RWPE1 (cell line): ENCODE measurements around the gene PRKAA1.
A peak's percentile ranks its signal among the peaks of the same experiment; 100 is the strongest.

ENCODE experiments used
- CTCF ChIA-PET: fragments of 350-600 bp; sonication (Branson Sonifier 250); formaldehyde crosslinking; extraction: SDS; loops from one replicate; lab custom pipeline; 2021; lab: Yijun Ruan, JAX
- POLR2A ChIA-PET: fragments of 400-600 bp; formaldehyde crosslinking; extraction: SDS; loops from one replicate; lab custom pipeline; 2020; ENCODE audit warnings: antibody characterized with exemption; ENCODE audit not compliant: low non-redundant PET; lab: Yijun Ruan, JAX
- DNase-seq: peaks from one replicate; pipeline ENCODE4 v3.0.0; 2012; ENCODE audit warnings: low spot score
- H3K27ac ChIP-seq: fragments of 450-650 bp; 2 replicates; pipeline ENCODE4 v1.5.1; 2017
- CTCF ChIP-seq: fragments of 450-650 bp; conservative IDR thresholded peaks from 2 replicates; pipeline ENCODE4 v1.5.1; 2017; ENCODE audit warnings: low read depth, mild to moderate bottlenecking

The PRKAA1 gene

DNA sequence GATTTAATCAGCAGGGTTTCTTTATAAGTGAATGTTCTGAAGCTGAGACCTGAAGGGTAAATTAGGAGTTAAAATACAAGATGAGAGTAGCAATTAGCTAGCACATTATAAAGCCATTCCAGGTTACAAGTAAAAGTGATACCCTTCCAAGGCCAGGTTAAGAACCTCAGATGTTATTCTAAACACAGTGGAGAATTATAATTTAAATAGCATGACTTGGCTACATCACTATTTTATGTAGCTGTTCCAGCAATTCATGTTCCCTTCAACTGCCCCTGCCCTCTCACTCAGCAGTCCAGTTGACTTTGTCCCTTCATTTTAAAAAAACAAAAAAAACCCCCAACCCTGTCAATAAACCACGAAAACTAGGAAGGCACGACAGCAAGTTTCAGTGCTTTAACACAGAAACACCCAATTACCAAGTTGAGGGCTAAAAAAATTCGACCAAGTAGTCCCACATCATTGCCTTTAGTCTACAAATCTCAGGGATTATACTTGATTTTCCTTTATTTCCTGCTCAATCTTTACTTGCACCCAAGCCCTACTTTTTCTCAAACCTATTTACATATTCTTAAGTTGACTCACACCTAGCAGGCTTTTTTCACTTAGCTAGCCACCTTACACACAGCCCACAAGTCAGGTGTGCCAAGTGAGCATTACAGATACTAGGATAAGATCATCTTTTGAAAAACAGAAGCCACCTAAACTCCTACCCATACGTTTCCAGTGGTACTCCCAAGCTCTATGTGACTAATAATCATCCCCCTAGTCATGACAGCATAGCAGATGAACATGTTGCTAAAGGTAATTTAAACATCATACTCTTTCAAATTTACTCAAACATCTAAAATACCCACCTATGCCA is 33.4 kb upstream of the PRKAA1 start:
- ChIA-PET CTCF (no interaction called here), POLR2A (interaction anchor here (1.2 kb wide), 1 partner anchor 8 kb away, joined by 3 read pairs; no protein-coding TSS in a partner anchor)
- no peak for DNase-seq

GRCh38 chr5:40829748-40830533 is 31.8 kb upstream of the PRKAA1 start:
- CTCF ChIA-PET: interaction anchor here (0.9 kb wide), 1 partner anchor 32 kb away, joined by 3 read pairs; no protein-coding TSS in a partner anchor
- POLR2A ChIA-PET: interaction anchor here (0.6 to 0.7 kb wide), 2 partner anchors 10 to 68 kb away, joined by 4 to 5 read pairs; no protein-coding TSS in a partner anchor
- peak overlapping the region; percentile 56 for H3K27ac ChIP-seq

More for the DNA sequence above, 33.4 kb upstream of the PRKAA1 start:
- no peak overlapping the region for H3K27ac ChIP-seq
- no peak for TF ChIP-seq CTCF

DNA sequence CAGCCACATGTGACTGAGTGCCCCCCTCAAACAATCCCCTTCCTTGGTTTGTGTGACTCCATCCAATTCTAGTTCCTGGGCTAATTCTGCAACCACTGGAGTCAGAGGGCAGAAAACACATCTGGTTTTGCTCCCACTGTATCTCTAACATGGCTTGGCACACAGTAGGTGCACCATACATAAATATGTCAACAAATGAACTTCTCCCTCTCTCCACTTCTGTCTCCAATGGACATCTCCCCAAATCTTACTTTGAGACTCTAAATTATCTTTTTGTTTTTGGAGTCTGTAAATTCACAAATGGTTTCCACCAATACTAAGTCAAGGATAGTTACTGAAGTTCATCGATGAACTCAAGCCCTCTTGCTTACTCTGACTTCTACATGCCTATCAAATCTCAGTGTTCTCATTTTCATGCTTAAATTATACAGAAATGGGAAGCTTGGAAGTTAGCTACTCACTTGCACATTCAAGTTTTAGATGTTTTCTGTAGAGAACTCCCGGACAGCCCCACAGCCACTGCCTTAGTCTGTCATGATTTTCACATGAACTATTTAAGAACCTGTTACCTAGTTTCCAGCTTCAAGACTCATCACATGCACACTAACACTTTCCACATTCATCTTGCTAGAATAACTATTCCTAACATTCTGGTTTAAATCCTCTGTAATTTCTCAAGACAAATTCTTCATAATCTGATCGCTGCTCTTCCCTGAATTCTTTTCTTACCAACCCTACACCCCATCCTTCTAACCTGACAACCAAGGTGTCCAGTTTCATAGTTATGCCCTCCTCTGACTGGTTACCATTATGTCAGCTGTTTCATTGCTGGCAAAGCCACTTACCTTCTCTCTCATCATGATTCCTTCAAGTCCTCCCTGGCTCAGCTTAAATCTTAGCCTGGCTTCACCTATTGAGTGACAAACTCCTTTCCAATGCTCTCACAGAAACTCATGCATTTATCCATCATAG is 30.8 kb upstream of the PRKAA1 start:
- ChIA-PET CTCF (interaction anchor here (0.9 kb wide), 1 partner anchor 31 kb away, joined by 3 read pairs; no protein-coding TSS in a partner anchor), POLR2A (no interaction called here)
- no peak for TF ChIP-seq CTCF
- no peak for DNase-seq
- H3K27ac ChIP-seq: peak overlapping the region; percentile 38; the same call in 1 of the 2 replicates

More at GRCh38 chr5:40829748-40830533, 31.8 kb upstream of the PRKAA1 start:
- TF ChIP-seq CTCF: no peak
- no peak for DNase-seq

DNA sequence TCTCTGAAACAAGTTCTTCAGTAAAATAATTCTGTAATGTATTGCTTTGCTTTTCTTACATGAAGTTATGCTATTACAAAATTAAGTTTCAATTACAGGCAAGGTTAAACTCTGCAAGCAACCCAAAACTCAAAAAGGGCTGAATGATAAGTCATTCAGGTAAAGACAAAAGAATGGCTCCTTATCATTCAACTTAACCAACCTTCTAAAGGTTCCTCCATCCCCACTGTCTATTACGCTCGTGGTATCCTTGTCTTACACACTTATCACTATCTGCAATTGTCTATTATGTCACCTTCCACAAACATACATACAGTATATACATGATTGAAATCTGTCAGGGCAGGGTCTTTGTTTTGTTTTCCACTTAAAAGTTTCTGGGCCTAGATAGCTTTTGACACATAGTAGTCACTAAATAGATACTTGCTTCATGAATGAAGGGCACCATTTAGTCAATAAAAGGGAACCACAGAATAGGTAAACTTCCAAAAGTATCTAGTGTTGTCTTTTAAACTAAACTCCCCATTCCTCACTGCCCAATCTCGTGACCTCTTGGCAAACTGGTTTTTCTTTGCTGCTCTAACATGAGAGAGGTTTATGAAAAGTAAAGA is 30.0 kb upstream of the PRKAA1 start:
- ChIA-PET POLR2A (no interaction called here), CTCF (no interaction called here)
- no peak overlapping the region for H3K27ac ChIP-seq
- no peak for DNase-seq
- TF ChIP-seq CTCF: no peak

DNA sequence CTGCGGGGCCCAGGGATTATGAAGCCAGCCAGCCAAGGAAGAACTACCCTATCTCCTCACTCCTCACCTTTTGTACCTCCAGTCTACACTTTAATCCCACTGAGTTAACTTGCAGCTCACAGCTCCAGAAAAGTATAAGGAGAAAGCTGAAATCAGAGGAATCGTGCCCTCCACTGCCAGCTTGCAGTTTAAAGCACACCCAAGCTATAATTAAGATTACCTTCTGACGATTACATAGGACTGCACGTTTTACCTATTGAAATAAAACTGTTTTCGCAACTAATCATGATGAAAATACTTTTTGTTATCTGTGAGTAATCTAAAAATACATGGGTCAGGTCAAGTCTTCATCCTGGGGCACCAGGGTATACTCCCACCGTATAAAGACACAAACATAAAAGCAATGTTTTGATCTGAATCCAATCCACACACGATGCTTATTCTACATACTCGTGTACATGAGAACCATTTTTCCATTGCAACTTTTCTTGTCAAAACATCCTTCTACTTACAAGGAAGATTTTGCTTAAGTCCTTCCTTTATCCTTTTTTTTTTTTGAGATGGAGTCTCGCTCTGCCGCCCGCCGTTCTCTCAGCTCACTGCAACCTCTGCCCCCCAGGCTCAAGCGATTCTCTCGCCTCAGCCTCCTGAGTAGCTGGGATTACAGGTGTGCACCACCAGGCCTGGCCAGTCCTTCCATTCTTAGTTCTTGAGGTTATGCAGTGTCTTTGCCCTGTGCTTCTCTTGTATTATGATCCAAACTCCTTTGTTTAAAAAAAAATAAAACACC is 29.2 kb upstream of the PRKAA1 start:
- peak overlapping the region; percentile 41; the same call in 1 of the 2 replicates for H3K27ac ChIP-seq
- ChIA-PET CTCF (no interaction called here), POLR2A (no interaction called here)
- no peak for TF ChIP-seq CTCF
- no peak for DNase-seq
